PC-3 (cell line): ENCODE measurements around the gene DSCAM.

Source experiments
- EZH2 ChIP-seq: fragments of 300-600 bp; sonication (generic); IDR thresholded peaks from one replicate; pipeline ENCODE4 v1.6.1; 2017; ENCODE audit warnings: antibody characterized with exemption, mild to moderate bottlenecking, low read length; ENCODE audit not compliant: unreplicated experiment
- EZH2phosphoT487 ChIP-seq: fragments of 300-600 bp; sonication (generic); IDR thresholded peaks from 2 replicates; pipeline ENCODE4 v1.6.1; 2018; ENCODE audit warnings: mild to moderate bottlenecking, antibody characterized with exemption, low read length, borderline replicate concordance
- TF ChIP-seq, protein P1 (sequence below): fragments of 300-600 bp; sonication (generic); conservative IDR thresholded peaks from 2 replicates; pipeline ENCODE4 v1.5.1; 2017; ENCODE audit warnings: antibody characterized with exemption, low read depth, mild to moderate bottlenecking, low read length

DNA sequence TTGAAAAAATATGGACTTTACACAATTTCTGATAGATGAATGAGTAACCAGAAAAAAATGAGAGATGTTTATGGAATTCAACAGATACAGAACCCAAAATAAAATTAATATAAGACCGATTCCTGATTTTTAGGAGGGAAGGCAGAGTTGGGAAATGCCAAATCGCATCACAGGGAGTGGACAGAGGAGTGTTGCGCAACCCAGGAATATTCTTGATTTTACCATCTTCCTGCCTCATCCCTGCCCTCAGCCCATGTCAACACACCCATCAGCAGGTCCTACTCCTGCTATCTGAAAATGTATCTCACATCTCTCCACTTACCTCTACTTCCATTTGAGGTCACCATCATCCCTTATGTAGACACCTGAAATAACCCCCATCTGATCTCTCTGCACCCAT lies 221.0 kb downstream of the DSCAM start:
- TF ChIP-seq EZH2 (no peak), EZH2phosphoT487 (no peak)
- TF ChIP-seq, protein P1, sequence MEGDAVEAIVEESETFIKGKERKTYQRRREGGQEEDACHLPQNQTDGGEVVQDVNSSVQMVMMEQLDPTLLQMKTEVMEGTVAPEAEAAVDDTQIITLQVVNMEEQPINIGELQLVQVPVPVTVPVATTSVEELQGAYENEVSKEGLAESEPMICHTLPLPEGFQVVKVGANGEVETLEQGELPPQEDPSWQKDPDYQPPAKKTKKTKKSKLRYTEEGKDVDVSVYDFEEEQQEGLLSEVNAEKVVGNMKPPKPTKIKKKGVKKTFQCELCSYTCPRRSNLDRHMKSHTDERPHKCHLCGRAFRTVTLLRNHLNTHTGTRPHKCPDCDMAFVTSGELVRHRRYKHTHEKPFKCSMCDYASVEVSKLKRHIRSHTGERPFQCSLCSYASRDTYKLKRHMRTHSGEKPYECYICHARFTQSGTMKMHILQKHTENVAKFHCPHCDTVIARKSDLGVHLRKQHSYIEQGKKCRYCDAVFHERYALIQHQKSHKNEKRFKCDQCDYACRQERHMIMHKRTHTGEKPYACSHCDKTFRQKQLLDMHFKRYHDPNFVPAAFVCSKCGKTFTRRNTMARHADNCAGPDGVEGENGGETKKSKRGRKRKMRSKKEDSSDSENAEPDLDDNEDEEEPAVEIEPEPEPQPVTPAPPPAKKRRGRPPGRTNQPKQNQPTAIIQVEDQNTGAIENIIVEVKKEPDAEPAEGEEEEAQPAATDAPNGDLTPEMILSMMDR, result no peak
